ENCODE measurements around the gene ABCF2.

GRCh38 chr7:151168003-151168786 lies 58.8 kb downstream of the ABCF2 start:
- TF ChIP-seq CTCF (IDR thresholded peaks at IDR 0.05) (peak; percentile 26 to 64 (median 54)), EP300 (IDR thresholded peaks at IDR 0.05; ENCODE audit: low read depth) (no peak), POLR2AphosphoS5 (IDR thresholded peaks at IDR 0.05) (no peak), POLR2A (IDR thresholded peaks at IDR 0.05) (no peak)
